Endothelial cell of umbilical vein (primary cell): ENCODE measurements around the gene DUSP19. TPM values are rescaled to one million over a fixed set of nuclear protein-coding genes. Genes with fewer than 3 reads are reported as not detected.

ENCODE experiments used
- BruUV-seq: library from RNA; stranded (reverse); fragments of 400-500 nt; replicated peaks from 2 replicates; lab custom pipeline; 2021; lab: Mats Ljungman, UMichigan
- CTCF ChIA-PET: fragments of 300-600, 350-600 bp; sonication (Branson Sonifier 250); formaldehyde crosslinking; loops from one replicate; lab custom pipeline; 2021; ENCODE audit warnings: antibody characterized with exemption, inconsistent platforms; lab: Charles Lee
- POLR2A ChIA-PET: fragments of 300-600, 350-600 bp; sonication (Branson Sonifier 250); formaldehyde crosslinking; loops from one replicate; lab custom pipeline; 2021; ENCODE audit warnings: antibody characterized with exemption, inconsistent platforms; lab: Charles Lee
- DNase-seq: peaks from one replicate; pipeline ENCODE4 v3.0.0-alpha.2; 2011; ENCODE audit warnings: low read depth, low spot score
- FAIRE-seq: peaks from 2 replicates; lab custom pipeline; 2011; peaks lifted over from hg19 to GRCh38; lab: Jason Lieb, UNC
- H2AFZ ChIP-seq: 2 replicates; pipeline ENCODE4 v1.6.0; 2012; ENCODE audit warnings: low read depth, low read length, control low read depth, inconsistent platforms
- H3K27ac ChIP-seq: 2 replicates; pipeline ENCODE4 v1.5.1; 2011; ENCODE audit warnings: low read depth, mild to moderate bottlenecking, control low read depth, low read length, moderate library complexity; ENCODE audit not compliant: insufficient read depth
- H3K27me3 ChIP-seq, 2 experiments: 2 replicates each; pipeline versions ENCODE4 v1.6.0 to v1.6.1; 2011; ENCODE audit warnings: low read length in 2 of 2, mixed read lengths in 1 of 2; ENCODE audit not compliant: control insufficient read depth in 2 of 2, insufficient read depth in 2 of 2
- H3K36me3 ChIP-seq, 2 experiments: 2 replicates in 1 of 2; 3 replicates in 1 of 2; pipeline ENCODE4 v1.5.1; 2011; ENCODE audit warnings: low read length in 2 of 2, mild to moderate bottlenecking in 1 of 2, moderate library complexity in 1 of 2; ENCODE audit not compliant: control insufficient read depth in 2 of 2, insufficient read depth in 2 of 2; ENCODE audit errors: extremely low read depth in 1 of 2
- H3K4me1 ChIP-seq: 3 replicates; pipeline ENCODE4 v1.5.1; 2011; ENCODE audit warnings: mild to moderate bottlenecking, low read length; ENCODE audit not compliant: control insufficient read depth, insufficient read depth; ENCODE audit errors: extremely low read depth
- H3K4me2 ChIP-seq: 2 replicates; pipeline ENCODE4 v1.6.1; 2011; ENCODE audit warnings: low read length, control low read depth, mixed read lengths; ENCODE audit not compliant: insufficient read depth
- H3K4me3 ChIP-seq, 3 experiments: fragments of 200-600 bp in 1 of 3; sonication (generic), shearing (Covaris generic) in 1 of 3; replicated peaks in 1 of 3; 2 replicates each; pipeline ENCODE4 v1.5.1; 2011 to 2016; ENCODE audit warnings: control low read depth in 3 of 3, low read length in 3 of 3, mild to moderate bottlenecking in 2 of 3, inconsistent platforms in 1 of 3, low read depth in 1 of 3, moderate library complexity in 1 of 3; ENCODE audit not compliant: insufficient read depth in 1 of 3
- H3K79me2 ChIP-seq: 2 replicates; pipeline ENCODE4 v1.6.0; 2012; ENCODE audit warnings: low read length, inconsistent platforms; ENCODE audit not compliant: control insufficient read depth, insufficient read depth
- H3K9ac ChIP-seq: replicated peaks from 2 replicates; pipeline ENCODE3; 2011; ENCODE audit warnings: low read length, control low read depth; ENCODE audit not compliant: insufficient read depth; ENCODE audit errors: extremely low read depth
- H3K9me1 ChIP-seq: replicated peaks from 3 replicates; pipeline ENCODE4 v1.6.0; 2011; ENCODE audit warnings: mild to moderate bottlenecking, low read length; ENCODE audit not compliant: control insufficient read depth, insufficient read depth; ENCODE audit errors: extremely low read depth
- H3K9me3 ChIP-seq: replicated peaks from 2 replicates; pipeline ENCODE4 v1.5.1; 2012; ENCODE audit warnings: low read length, inconsistent platforms; ENCODE audit not compliant: control insufficient read depth, insufficient read depth
- H4K20me1 ChIP-seq: replicated peaks from 2 replicates; pipeline ENCODE3; 2011; ENCODE audit warnings: mild to moderate bottlenecking, low read length; ENCODE audit not compliant: control insufficient read depth, insufficient read depth; ENCODE audit errors: extremely low read depth
- CTCF ChIP-seq, 2 donors: IDR thresholded peaks; 1 replicate in 1 of 2; 2 replicates in 1 of 2; pipeline ENCODE4 v1.5.1; 2011; ENCODE audit warnings: low read length in 2 of 2, mild to moderate bottlenecking in 2 of 2, moderate library complexity in 2 of 2, control low read depth in 1 of 2, inconsistent platforms in 1 of 2, low read depth in 1 of 2; ENCODE audit not compliant: insufficient read depth in 1 of 2; ENCODE audit errors: extremely low read depth in 1 of 2
- EZH2 ChIP-seq: IDR thresholded peaks from 2 replicates; pipeline ENCODE4 v1.6.1; 2012; ENCODE audit warnings: borderline replicate concordance, low read depth, mild to moderate bottlenecking, moderate library complexity, low read length, inconsistent platforms; ENCODE audit not compliant: severe bottlenecking
- FOS ChIP-seq: IDR thresholded peaks from 2 replicates; pipeline ENCODE4 v1.6.1; 2011; ENCODE audit warnings: mild to moderate bottlenecking, low read length, moderate library complexity, borderline replicate concordance; ENCODE audit not compliant: insufficient read depth
- GATA2 ChIP-seq: IDR thresholded peaks from 2 replicates; pipeline ENCODE4 v1.7.0; 2011; ENCODE audit warnings: low read depth, mild to moderate bottlenecking, moderate library complexity, mixed read lengths, low read length; ENCODE audit not compliant: insufficient read length, insufficient read depth
- JUN ChIP-seq: IDR thresholded peaks from 2 replicates; pipeline ENCODE4 v1.6.1; 2011; ENCODE audit warnings: borderline replicate concordance, low read depth; ENCODE audit not compliant: insufficient read length, insufficient read depth
- MYC ChIP-seq: IDR thresholded peaks from one replicate; pipeline ENCODE4 v1.6.1; 2011; ENCODE audit warnings: mild to moderate bottlenecking, low read depth, low read length
- POLR2A ChIP-seq: IDR thresholded peaks from 2 replicates; pipeline ENCODE4 v1.6.1; 2012; ENCODE audit warnings: low read depth, mild to moderate bottlenecking, control low read depth, low read length
- POLR2AphosphoS5 ChIP-seq: IDR thresholded peaks from 2 replicates; pipeline ENCODE4 v1.6.1; 2012; ENCODE audit warnings: low read depth, mild to moderate bottlenecking, control low read depth, low read length, moderate library complexity; ENCODE audit not compliant: insufficient read depth
- dilution Hi-C: fragments of 300-500 bp; cut with MboI; formaldehyde crosslinking; loops from one replicate; pipeline ENCODE4 v1.15.0; 2019; ENCODE audit warnings: low sequenced_read_pairs; ENCODE audit not compliant: extremely low pct_ligation_motif_present
- intact Hi-C: fragments of 100-400 bp; cut with micrococcal nuclease; formaldehyde crosslinking; loops from one replicate; pipeline ENCODE4 v1.10.0; 2022
- polyA plus RNA-seq, 4 experiments: library from polyadenylated mRNA; depleted of rRNA in 3 of 4; stranded (reverse) in 3 of 4; unstranded in 1 of 4; fragments of >200 nt; gene quantifications; 2 replicates each; pipeline versions ENCODE4 v1.2.1 to v1.2.3, GENCODE V29; 2011 to 2012; ENCODE audit warnings: missing spikeins in 1 of 4
- total RNA-seq: library from RNA; stranded (reverse); gene quantifications from 2 replicates; pipeline ENCODE4 v1.2.3, GENCODE V29; 2021
- TF ChIP-seq, protein P1 (sequence below): IDR thresholded peaks from 2 replicates; pipeline ENCODE4 v1.6.1; 2011; ENCODE audit not compliant: insufficient read depth, insufficient read length

The DUSP19 gene
- total and polyA plus RNA-seq, 2 donors (not counting 3 experiments of a cell fraction or from before 2014, with no cell fraction given), result 0.69 to 1.9 TPM

- Histone ChIP-seq H3K79me2 (peaks cover 59% of the 10 kb centered on the region), H3K4me3 (peak overlapping the region; percentile 86 to 99 (median 98)), H3K9me1 (peaks cover 3% of the 10 kb centered on the region), H3K27me3 (peaks cover 3 to 4% of the 10 kb centered on the region in 2 experiments), H3K4me1 (peaks cover 36% of the 10 kb centered on the region), H2AFZ (peak overlapping the region; percentile 23), H3K27ac (peak overlapping the region; percentile 91), H3K4me2 (peak overlapping the region; percentile 94), H3K9ac (peak overlapping the region; percentile 95), H3K36me3 (no peaks in the 10 kb centered on the region), H4K20me1 (peaks cover 35% of the 10 kb centered on the region), H3K9me3 (no peaks in the 10 kb centered on the region)
- DNase-seq, result peak; percentile 69
- intact Hi-C loops (loop anchor here (5.0 kb wide), 1 partner anchor 850 kb away; no protein-coding TSS in a partner anchor), dilution Hi-C loops (no loop called here)
- TSS peak; percentile 38 for BruUV-seq
- ChIA-PET CTCF (interaction anchor here (1.4 kb wide), 2 partner anchors 41 to 42 kb away, joined by 3 to 4 read pairs; partner anchors contain the start of gene DUSP19), POLR2A (no interaction called here)
- TF ChIP-seq POLR2A, result peak; percentile 39
- no peak for TF ChIP-seq EZH2
- TF ChIP-seq FOS, result peak; percentile 61
- peak; percentile 75 for FAIRE-seq
These were observed 41.4 kb upstream of the DUSP19 start for GRCh38 chr2:183037074-183037552.

DNA sequence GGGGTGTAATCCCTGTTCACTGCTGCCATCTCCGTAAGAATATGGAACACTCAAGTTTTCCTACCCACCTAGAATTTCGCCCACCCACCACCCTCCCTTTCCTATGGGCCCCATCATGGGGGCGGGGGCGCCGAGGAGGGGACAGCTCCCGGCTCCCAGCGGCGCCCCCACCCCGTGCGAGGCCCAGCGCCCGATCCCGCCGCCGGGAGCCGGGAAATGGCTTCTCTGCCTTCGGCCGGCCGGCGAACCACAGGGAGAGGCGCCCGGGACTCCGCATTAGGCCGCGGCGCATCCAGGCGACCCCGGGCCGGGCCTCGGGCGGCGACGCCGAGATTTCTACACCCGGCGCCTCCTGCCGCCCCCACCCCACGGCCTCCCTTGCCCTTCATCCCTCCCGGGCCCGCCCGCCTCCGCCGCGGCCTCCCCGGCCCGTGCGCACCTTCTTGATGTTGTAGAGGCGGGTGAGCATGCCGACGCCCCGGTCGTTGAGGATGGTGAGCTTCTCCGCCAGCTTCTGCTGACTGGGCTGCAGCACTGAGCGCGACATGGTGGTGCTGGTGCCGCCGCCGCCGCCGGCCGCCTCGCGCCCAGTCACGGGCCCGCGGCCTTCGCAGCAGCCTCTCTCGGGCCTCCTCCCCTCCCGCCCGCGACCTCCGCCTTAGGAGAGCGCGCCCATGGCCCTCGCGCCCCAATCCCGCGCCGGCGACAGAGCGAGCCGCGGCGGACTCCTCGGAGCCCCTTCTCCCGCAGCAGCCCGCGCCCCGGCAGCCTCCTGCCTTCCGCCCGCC lies 40.8 kb upstream of the DUSP19 start:
- intact Hi-C loops (loop anchor here (1.0 to 5.0 kb wide), 3 partner anchors 41 to 850 kb away; partner anchors contain the start of genes DUSP19 and NUP35), dilution Hi-C loops (no loop called here)
- peaks cover 30% of the 10 kb centered on the region for H4K20me1 ChIP-seq
- no peaks in the 10 kb centered on the region for H3K9me3 ChIP-seq
- H2AFZ ChIP-seq, result peak overlapping the region; percentile 26
- peak overlapping the region; percentile 91 for H3K27ac ChIP-seq
- BruUV-seq, result TSS peak; percentile 49
- CTCF ChIA-PET, result interaction anchor here (1.0 to 1.4 kb wide), 3 partner anchors 25 to 42 kb away, joined by 3 to 4 read pairs (median 3); partner anchors contain the start of gene DUSP19
- peaks cover 5% of the 10 kb centered on the region in 2 experiments for H3K27me3 ChIP-seq
- DNase-seq (no peak), FAIRE-seq (no peak)
- H3K4me2 ChIP-seq, result peak overlapping the region; percentile 94
- no peaks in the 10 kb centered on the region for H3K36me3 ChIP-seq
- POLR2A ChIA-PET, result no interaction called here
- peak overlapping the region; percentile 95 for H3K9ac ChIP-seq
- no peaks in the 10 kb centered on the region for H3K9me1 ChIP-seq
- peaks cover 53% of the 10 kb centered on the region for H3K79me2 ChIP-seq
- H3K4me3 ChIP-seq, result peak overlapping the region; percentile 86 to 99 (median 98)
- peaks cover 32% of the 10 kb centered on the region for H3K4me1 ChIP-seq
- TF ChIP-seq GATA2, result no peak
- TF ChIP-seq JUN, result no peak
- no peak for TF ChIP-seq MYC
- TF ChIP-seq POLR2AphosphoS5, result no peak
- no peak for TF ChIP-seq CTCF (IDR thresholded peaks at IDR 0.05; ENCODE audit: extremely low read depth in 1 of 2, insufficient read depth in 1 of 2, low read depth in 1 of 2, low read length in 2 of 2)
- TF ChIP-seq POLR2A, result no peak
- no peak for TF ChIP-seq FOS
- TF ChIP-seq EZH2, result no peak
- TF ChIP-seq, protein P1, sequence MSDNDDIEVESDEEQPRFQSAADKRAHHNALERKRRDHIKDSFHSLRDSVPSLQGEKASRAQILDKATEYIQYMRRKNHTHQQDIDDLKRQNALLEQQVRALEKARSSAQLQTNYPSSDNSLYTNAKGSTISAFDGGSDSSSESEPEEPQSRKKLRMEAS, result no peak
